HepG2 (cell line): ENCODE results near the gene PSD4. TPM values are rescaled to one million over a fixed set of nuclear protein-coding genes. Genes with fewer than 3 reads are reported as not detected.

Experiments
- ATAC-seq: fragments of 200-7000 bp; cut with Tn5 transposase; 3 replicates; pipeline ENCODE4 v1.9.1; 2020; ENCODE audit warnings: mild to moderate bottlenecking, moderate library complexity
- BruUV-seq: library from RNA; stranded (reverse); fragments of 400-500 nt; replicated peaks from 2 replicates; lab custom pipeline; 2021; lab: Mats Ljungman, UMichigan
- CTCF ChIA-PET: fragments of 300-600 bp; formaldehyde crosslinking; extraction: SDS; loops from one replicate; lab custom pipeline; 2021; ENCODE audit warnings: low total read pairs, inconsistent platforms, low intra/inter-chr PET ratio; lab: Yijun Ruan, JAX
- POLR2A ChIA-PET: fragments of 350-600 bp; sonication (Branson Sonifier 250); formaldehyde crosslinking; loops from one replicate; lab custom pipeline; 2020; ENCODE audit warnings: antibody characterized with exemption, inconsistent platforms; lab: Yijun Ruan, JAX
- DNase-seq: peaks from one replicate; pipeline ENCODE4 v3.0.0-alpha.2; 2015; ENCODE audit warnings: low spot score
- FAIRE-seq: peaks from 3 replicates; lab custom pipeline; 2011; peaks lifted over from hg19 to GRCh38; lab: Jason Lieb, UNC
- H2AFZ ChIP-seq: one replicate; pipeline ENCODE4 v1.6.1; 2011; ENCODE audit warnings: low read length, inconsistent platforms
- H3K27ac ChIP-seq: fragments of 300-600 bp; 3 replicates; pipeline ENCODE4 v1.8.0; 2011; ENCODE audit warnings: mixed run types, mild to moderate bottlenecking, mixed read lengths, low read length, inconsistent platforms; ENCODE audit not compliant: insufficient read depth; ENCODE audit errors: extremely low read length
- H3K27me3 ChIP-seq, 2 experiments: fragments of 200-600 bp in 1 of 2; 2 replicates in 1 of 2; 3 replicates in 1 of 2; pipeline versions ENCODE4 v1.6.0 to v1.8.0; 2011; ENCODE audit warnings: low read length in 2 of 2, mild to moderate bottlenecking in 2 of 2, moderate library complexity in 2 of 2, inconsistent platforms in 1 of 2; ENCODE audit not compliant: insufficient read depth in 2 of 2, control insufficient read depth in 1 of 2
- H3K36me3 ChIP-seq, 2 experiments: fragments of 200-600 bp in 1 of 2; replicated peaks in 1 of 2; 2 replicates in 1 of 2; 3 replicates in 1 of 2; pipeline versions ENCODE4 v1.5.1 to v1.8.0; 2011; ENCODE audit warnings: low read length in 2 of 2, inconsistent platforms in 1 of 2; ENCODE audit not compliant: insufficient read depth in 2 of 2, control insufficient read depth in 1 of 2
- H3K4me1 ChIP-seq: 2 replicates; pipeline ENCODE4 v1.5.1; 2012; ENCODE audit warnings: low read length, inconsistent platforms; ENCODE audit not compliant: insufficient read depth
- H3K4me2 ChIP-seq: 2 replicates; pipeline ENCODE4 v1.6.0; 2011; ENCODE audit warnings: low read depth, low read length, inconsistent platforms
- H3K4me3 ChIP-seq, 3 experiments: fragments of 200-600 bp in 1 of 3; sonication (generic), shearing (Covaris generic) in 1 of 3; replicated peaks in 1 of 3; 2 replicates each; pipeline ENCODE4 v1.5.1; 2011 to 2016; ENCODE audit warnings: low read length in 3 of 3, inconsistent platforms in 2 of 3, low read depth in 2 of 3, mild to moderate bottlenecking in 2 of 3, control low read depth in 1 of 3, mixed read lengths in 1 of 3; ENCODE audit not compliant: insufficient read depth in 1 of 3
- H3K79me2 ChIP-seq: one replicate; pipeline ENCODE4 v1.6.1; 2011; ENCODE audit warnings: low read length, inconsistent platforms; ENCODE audit not compliant: insufficient read depth
- H3K9ac ChIP-seq: 2 replicates; pipeline ENCODE4 v1.6.0; 2011; ENCODE audit warnings: mild to moderate bottlenecking, low read depth, low read length, inconsistent platforms; ENCODE audit not compliant: insufficient read depth
- H3K9me3 ChIP-seq: 2 replicates; pipeline ENCODE4 v1.5.1; 2012; ENCODE audit warnings: mild to moderate bottlenecking, low read length
- H4K20me1 ChIP-seq: 2 replicates; pipeline ENCODE4 v1.6.0; 2011; ENCODE audit warnings: inconsistent platforms, mild to moderate bottlenecking, low read length, moderate library complexity; ENCODE audit not compliant: insufficient read depth
- ARID2 ChIP-seq: sonication (generic); formaldehyde crosslinking; IDR thresholded peaks from 2 replicates; pipeline ENCODE4 v1.8.1; 2022; ENCODE audit warnings: mild to moderate bottlenecking, missing genetic modification reagents, borderline replicate concordance
- CREM ChIP-seq, 2 experiments: sonication (generic) in 1 of 2; formaldehyde crosslinking in 1 of 2; IDR thresholded peaks; 2 replicates each; pipeline versions ENCODE4 v1.4.0 to v1.6.1; 2016 to 2020; ENCODE audit warnings: antibody characterized with exemption in 1 of 2, mild to moderate bottlenecking in 1 of 2, missing genetic modification reagents in 1 of 2
- FOXJ3 ChIP-seq: sonication (generic); formaldehyde crosslinking; IDR thresholded peaks from 2 replicates; pipeline ENCODE4 v1.4.0; 2020; ENCODE audit warnings: missing genetic modification reagents, mild to moderate bottlenecking, borderline replicate concordance
- GTF3A ChIP-seq: sonication (generic); formaldehyde crosslinking; conservative IDR thresholded peaks from 2 replicates; pipeline ENCODE4 v1.4.0; 2020; ENCODE audit warnings: mild to moderate bottlenecking, missing genetic modification reagents
- HNF4A ChIP-seq: sonication (generic); formaldehyde crosslinking; IDR thresholded peaks from 2 replicates; pipeline ENCODE4 v1.4.0; 2020; ENCODE audit warnings: missing genetic modification reagents
- IRX3 ChIP-seq: sonication (generic); formaldehyde crosslinking; IDR thresholded peaks from 2 replicates; pipeline ENCODE4 v1.8.1; 2023; ENCODE audit warnings: mild to moderate bottlenecking, low read depth, missing genetic modification reagents, borderline replicate concordance
- KDM3A ChIP-seq: IDR thresholded peaks from 2 replicates; pipeline ENCODE4 v1.6.1; 2018; ENCODE audit warnings: low read depth, missing compliant biosample characterization
- NFE2L1 ChIP-seq: sonication (generic); formaldehyde crosslinking; IDR thresholded peaks from 2 replicates; pipeline ENCODE4 v1.4.0; 2020; ENCODE audit warnings: missing genetic modification reagents, mild to moderate bottlenecking, borderline replicate concordance
- NRL ChIP-seq: sonication (generic); formaldehyde crosslinking; IDR thresholded peaks from 2 replicates; pipeline ENCODE4 v1.5.0; 2020; ENCODE audit warnings: missing genetic modification reagents, mild to moderate bottlenecking, moderate library complexity, borderline replicate concordance
- RELA ChIP-seq: sonication (generic); formaldehyde crosslinking; IDR thresholded peaks from 2 replicates; pipeline ENCODE4 v1.4.0; 2020; ENCODE audit warnings: missing genetic modification reagents
- SAFB2 ChIP-seq: sonication (generic); formaldehyde crosslinking; IDR thresholded peaks from 2 replicates; pipeline ENCODE4 v1.5.1; 2020; ENCODE audit warnings: missing genetic modification reagents, low read depth, mild to moderate bottlenecking, borderline replicate concordance
- SRSF9 ChIP-seq: fragments of 200-400 bp; formaldehyde crosslinking; IDR thresholded peaks from 2 replicates; pipeline ENCODE4 v1.6.1; 2018; ENCODE audit warnings: borderline replicate concordance, mild to moderate bottlenecking, low read depth, low read length; ENCODE audit not compliant: insufficient read depth, poor library complexity, severe bottlenecking
- ZNF333 ChIP-seq: sonication (generic); formaldehyde crosslinking; IDR thresholded peaks from 2 replicates; pipeline ENCODE4 v1.4.0; 2020; ENCODE audit warnings: mild to moderate bottlenecking, missing genetic modification reagents, borderline replicate concordance
- ZNF670 ChIP-seq: sonication (generic); formaldehyde crosslinking; IDR thresholded peaks from 2 replicates; pipeline ENCODE4 v1.8.0; 2022; ENCODE audit warnings: mild to moderate bottlenecking, missing genetic modification reagents, borderline replicate concordance
- ZNF720 ChIP-seq: sonication (generic); formaldehyde crosslinking; IDR thresholded peaks from 2 replicates; pipeline ENCODE4 v1.4.0; 2020; ENCODE audit warnings: missing genetic modification reagents
- ZNF75D ChIP-seq: sonication (generic); formaldehyde crosslinking; IDR thresholded peaks from 2 replicates; pipeline ENCODE4 v1.8.1; 2023; ENCODE audit warnings: missing genetic modification reagents, mild to moderate bottlenecking, borderline replicate concordance
- WGBS: methylation state at CpG from one replicate; pipeline ENCODE4 v1.1.6; 2017; ENCODE audit warnings: low lambda C conversion rate; 5-methylcytosine and 5-hydroxymethylcytosine counted together
- in situ Hi-C: cut with HindIII; loops from 2 replicates; pipeline ENCODE4 v1.10.0; 2017; ENCODE audit warnings: low pct_unique_long_range_greater_than_20kb; ENCODE audit not compliant: extremely low pct_ligation_motif_present
- intact Hi-C: fragments of 100-400 bp; cut with micrococcal nuclease; formaldehyde crosslinking; loops from one replicate; pipeline ENCODE4 v1.10.0; 2022; ENCODE audit not compliant: unreplicated experiment
- polyA plus RNA-seq, 8 experiments: library from polyadenylated mRNA; depleted of rRNA in 3 of 8; stranded (reverse) in 7 of 8; unstranded in 1 of 8; fragments of >200 nt; fragmentation: Illumina TruSeq in 4 of 8; extraction: Trizol in 4 of 8; gene quantifications; 2 replicates each; pipeline versions ENCODE4 v1.2.1 to v1.2.3, GENCODE V29; 2011 to 2016; ENCODE audit warnings: low read depth in 4 of 8, missing spikeins in 1 of 8, mixed read lengths in 1 of 8; ENCODE audit not compliant: insufficient read depth in 1 of 8
- total RNA-seq, 5 experiments: library from RNA; depleted of rRNA; stranded (reverse); fragments of >200 nt; fragmentation: Illumina TruSeq; extraction: Trizol; gene quantifications; 2 replicates each; pipeline ENCODE4 v1.2.3, GENCODE V29; 2016; ENCODE audit warnings: low read depth in 1 of 5
- TF ChIP-seq, protein P1 (sequence below): sonication (generic); formaldehyde crosslinking; IDR thresholded peaks from 2 replicates; pipeline ENCODE4 v1.5.1; 2020; ENCODE audit warnings: missing genetic modification reagents, mild to moderate bottlenecking, borderline replicate concordance
- TF ChIP-seq, protein P2 (sequence below): fragments of 450-650 bp; IDR thresholded peaks from 2 replicates; pipeline ENCODE4 v1.6.1; 2016

Gene PSD4
- total and polyA plus RNA-seq, 2 of the 13 experiments (the other 11 are each of a cell fraction or from before 2014, with no cell fraction given) = 5.8 to 9.4 TPM

DNA sequence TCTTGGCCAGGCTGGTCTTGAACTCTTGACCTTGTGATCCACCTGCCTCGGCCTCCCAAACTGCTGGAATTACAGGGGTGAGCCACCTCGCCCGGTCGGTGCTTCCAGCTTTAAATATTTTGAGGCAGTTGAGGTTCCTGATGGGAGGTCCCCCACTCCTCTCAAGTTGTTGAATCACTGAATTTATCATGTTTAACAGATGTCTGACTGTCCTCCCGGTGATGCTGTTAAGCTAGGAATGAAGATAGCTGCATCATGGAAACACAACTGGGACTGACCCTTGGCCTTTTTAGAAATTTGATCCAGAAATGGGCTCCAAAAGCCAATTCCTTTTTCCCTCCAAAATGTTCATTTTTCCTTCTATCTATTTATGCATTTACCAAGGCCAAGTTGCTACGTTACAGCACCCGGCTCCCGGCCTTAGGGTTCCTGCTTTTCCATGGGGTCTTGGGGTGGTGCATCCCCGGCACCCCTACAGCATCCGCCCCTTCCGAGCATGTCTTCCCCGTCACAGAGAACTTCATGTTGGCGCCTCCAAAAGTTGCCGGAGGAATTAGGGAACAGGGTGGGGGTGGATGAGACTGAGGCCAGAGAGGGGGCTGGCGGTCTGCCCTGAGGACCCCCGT, 61.1 kb downstream of the PSD4 start:
- no peaks in the 10 kb centered on the region for H4K20me1 ChIP-seq
- CTCF ChIA-PET = interaction anchor here (0.7 kb wide), 1 partner anchor 12 kb away, joined by 3 read pairs; no protein-coding TSS in a partner anchor
- TF ChIP-seq KDM3A (no peak), ZNF333 (no peak), GTF3A (no peak), ZNF670 (CRISPR knock-in tag) (no peak), CREM (IDR thresholded peaks at IDR 0.05) (no peak), CREM (CRISPR knock-in tag; IDR thresholded peaks at IDR 0.05) (no peak), SRSF9 (no peak), NRL (CRISPR knock-in tag) (no peak), NFE2L1 (CRISPR knock-in tag) (no peak), HNF4A (CRISPR knock-in tag) (no peak), ZNF720 (CRISPR knock-in tag) (no peak), SAFB2 (CRISPR knock-in tag) (no peak), ZNF75D (CRISPR knock-in tag) (no peak), RELA (no peak), IRX3 (CRISPR knock-in tag) (no peak), ARID2 (CRISPR knock-in tag) (no peak), FOXJ3 (CRISPR knock-in tag) (no peak)
- TF ChIP-seq, protein P1, sequence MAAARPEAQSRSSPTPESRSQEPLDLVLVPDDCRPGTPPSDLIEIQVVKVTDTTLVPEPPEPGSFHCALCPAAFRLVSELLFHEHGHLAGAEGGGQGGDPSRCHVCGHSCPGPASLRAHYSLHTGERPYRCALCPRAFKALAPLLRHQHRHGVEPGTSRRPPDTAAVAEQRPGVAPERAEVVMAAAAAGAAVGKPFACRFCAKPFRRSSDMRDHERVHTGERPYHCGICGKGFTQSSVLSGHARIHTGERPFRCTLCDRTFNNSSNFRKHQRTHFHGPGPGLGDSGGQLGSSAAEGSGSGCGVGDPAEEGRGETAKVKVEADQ = no peak
- TF ChIP-seq, protein P2, sequence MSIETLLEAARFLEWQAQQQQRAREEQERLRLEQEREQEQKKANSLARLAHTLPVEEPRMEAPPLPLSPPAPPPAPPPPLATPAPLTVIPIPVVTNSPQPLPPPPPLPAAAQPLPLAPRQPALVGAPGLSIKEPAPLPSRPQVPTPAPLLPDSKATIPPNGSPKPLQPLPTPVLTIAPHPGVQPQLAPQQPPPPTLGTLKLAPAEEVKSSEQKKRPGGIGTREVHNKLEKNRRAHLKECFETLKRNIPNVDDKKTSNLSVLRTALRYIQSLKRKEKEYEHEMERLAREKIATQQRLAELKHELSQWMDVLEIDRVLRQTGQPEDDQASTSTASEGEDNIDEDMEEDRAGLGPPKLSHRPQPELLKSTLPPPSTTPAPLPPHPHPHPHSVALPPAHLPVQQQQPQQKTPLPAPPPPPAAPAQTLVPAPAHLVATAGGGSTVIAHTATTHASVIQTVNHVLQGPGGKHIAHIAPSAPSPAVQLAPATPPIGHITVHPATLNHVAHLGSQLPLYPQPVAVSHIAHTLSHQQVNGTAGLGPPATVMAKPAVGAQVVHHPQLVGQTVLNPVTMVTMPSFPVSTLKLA = no peak
- TF ChIP-seq, all 625 proteins: peak for 0
- ATAC-seq (no peak), FAIRE-seq (no peak), DNase-seq (no peak)
- peaks cover 57% of the 10 kb centered on the region for H3K4me1 ChIP-seq
- H3K4me3 ChIP-seq = no peak overlapping the region
- H3K79me2 ChIP-seq = no peaks in the 10 kb centered on the region
- no TSS peak for BruUV-seq
- H3K27ac ChIP-seq = no peak overlapping the region
- no peak overlapping the region for H3K9ac ChIP-seq
- in situ Hi-C loops (no loop called here), intact Hi-C loops (no loop called here)
- 0 out of 5 replicates have a peak, but pooled peaks cover 0 to 3% of the 10 kb centered on the region in 2 experiments for H3K27me3 ChIP-seq
- no peak overlapping the region for H3K4me2 ChIP-seq
- no peaks in the 10 kb centered on the region for H3K36me3 ChIP-seq
- no peaks in the 10 kb centered on the region for H3K9me3 ChIP-seq
- 82% methylated on average over 16 of the region's 16 CpGs for WGBS
- H2AFZ ChIP-seq = no peak overlapping the region
- POLR2A ChIA-PET = interaction anchor here (0.6 to 2.6 kb wide), 6 partner anchors 11 to 53 kb away, joined by 3 to 19 read pairs (median 4); no protein-coding TSS in a partner anchor
